Breast epithelium (tissue), 3 donors: ENCODE data around the gene PLPPR3.

Experiments
- CTCF ChIP-seq, 3 donors: fragments of 450-650 bp; IDR thresholded peaks; one replicate each; pipeline ENCODE4 v1.5.1; 2016 to 2017; ENCODE audit warnings: antibody characterized with exemption in 3 of 3, mild to moderate bottlenecking in 3 of 3, moderate library complexity in 3 of 3
- POLR2A ChIP-seq: fragments of 450-650 bp; IDR thresholded peaks from one replicate; pipeline ENCODE4 v1.6.1; 2016; ENCODE audit warnings: antibody characterized with exemption, mild to moderate bottlenecking, moderate library complexity

GRCh38 chr19:796692-797527, 24.8 kb downstream of the PLPPR3 start, which contains the start of gene PTBP1:
- TF ChIP-seq POLR2A: peak; percentile 54
- no peak for TF ChIP-seq CTCF (IDR thresholded peaks at IDR 0.05)
